Smooth muscle cell (in vitro differentiated cells): ENCODE data around the gene CACNA1H. TPM values are rescaled to one million over a fixed set of nuclear protein-coding genes. Genes with fewer than 3 reads are reported as not detected.

Experiments used
- DNase-seq: peaks from one replicate; lab custom pipeline; 2025; ENCODE audit not compliant: unreplicated experiment; lab: John Stamatoyannopoulos, UW
- H2AFZ ChIP-seq: fragments of 200-600 bp; sonication (generic); 2 replicates; pipeline ENCODE4 v1.6.0; 2016; ENCODE audit warnings: antibody characterized with exemption, low read depth, mild to moderate bottlenecking
- H3F3A ChIP-seq: fragments of 200-600 bp; sonication (generic); 2 replicates; pipeline ENCODE4 v1.6.0; 2017; ENCODE audit warnings: antibody characterized with exemption, low read depth
- H3K27ac ChIP-seq: fragments of 200-600 bp; sonication (generic); 2 replicates; pipeline ENCODE4 v1.5.1; 2016; ENCODE audit warnings: low read depth, mild to moderate bottlenecking
- H3K27me3 ChIP-seq: fragments of 200-600 bp; sonication (generic); 2 replicates; pipeline ENCODE4 v1.6.1; 2016; ENCODE audit warnings: low read depth, mild to moderate bottlenecking
- H3K36me3 ChIP-seq: fragments of 200-600 bp; sonication (generic); 2 replicates; pipeline ENCODE4 v1.5.1; 2016; ENCODE audit warnings: low read depth
- H3K4me1 ChIP-seq: fragments of 200-600 bp; sonication (generic); 2 replicates; pipeline ENCODE4 v1.5.1; 2016; ENCODE audit warnings: low read depth
- H3K4me2 ChIP-seq: fragments of 200-600 bp; sonication (generic); 2 replicates; pipeline ENCODE4 v1.6.0; 2016; ENCODE audit warnings: mild to moderate bottlenecking
- H3K4me3 ChIP-seq: fragments of 200-600 bp; sonication (generic); 2 replicates; pipeline ENCODE4 v1.5.1; 2016; ENCODE audit warnings: mild to moderate bottlenecking
- H3K79me2 ChIP-seq: fragments of 200-600 bp; sonication (generic); 2 replicates; pipeline ENCODE4 v1.6.0; 2016; ENCODE audit warnings: low read depth, mild to moderate bottlenecking
- H3K9ac ChIP-seq: fragments of 200-600 bp; sonication (generic); 2 replicates; pipeline ENCODE4 v1.6.0; 2016; ENCODE audit warnings: low read depth
- H3K9me3 ChIP-seq: fragments of 200-600 bp; sonication (generic); replicated peaks from 2 replicates; pipeline ENCODE4 v1.5.1; 2016; ENCODE audit warnings: low read depth
- H4K20me1 ChIP-seq: fragments of 200-600 bp; sonication (generic); 2 replicates; pipeline ENCODE4 v1.6.0; 2016; ENCODE audit warnings: low read depth
- WGBS: methylation state at CpG from one replicate; pipeline ENCODE4 v1.1.7; 2016; ENCODE audit warnings: low lambda C conversion rate; 5-methylcytosine and 5-hydroxymethylcytosine counted together
- polyA plus RNA-seq: library from polyadenylated mRNA; unstranded; fragments of >200 nt; fragmentation: Nextera tagmentation; extraction: Ambion mirVana; gene quantifications from 2 replicates; pipeline ENCODE4 v1.2.1, GENCODE V29; 2016
- total RNA-seq: library from RNA; depleted of rRNA; stranded (reverse); fragments of >200 nt; gene quantifications from 2 replicates; pipeline ENCODE4 v1.2.3, GENCODE V29; 2014
- TF ChIP-seq, protein P1 (sequence below): fragments of 200-600 bp; sonication (generic); IDR thresholded peaks from 2 replicates; pipeline ENCODE4 v1.5.1; 2017; ENCODE audit warnings: borderline replicate concordance, mild to moderate bottlenecking, antibody characterized with exemption; ENCODE audit not compliant: insufficient read depth, poor library complexity, severe bottlenecking

Gene CACNA1H
- total and polyA plus RNA-seq, 2 experiments from 2014 or later: 1.7 to 2.6 TPM

DNA sequence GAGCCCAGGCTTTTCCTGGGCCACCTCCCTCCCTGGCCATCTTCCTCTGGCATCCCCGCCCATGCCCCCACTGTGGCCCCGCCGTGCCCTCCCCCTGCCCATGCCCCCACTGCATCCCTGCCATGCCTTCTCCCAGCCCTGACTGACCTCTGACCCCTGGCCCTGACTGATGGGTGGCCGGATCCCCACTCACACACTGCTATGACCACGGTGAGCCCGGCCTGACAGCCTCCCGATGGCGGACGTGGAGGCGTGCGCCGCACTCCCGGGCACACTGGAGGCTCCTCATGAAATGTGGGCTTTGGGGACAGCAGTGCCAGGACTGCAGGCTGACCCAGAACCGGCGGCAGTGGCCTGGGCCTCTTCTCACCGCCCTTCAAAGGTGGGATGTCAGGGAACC is 46.2 kb upstream of the CACNA1H start:
- Histone ChIP-seq H3F3A (no peaks in the 10 kb centered on the region), H3K36me3 (no peaks in the 10 kb centered on the region), H3K79me2 (no peaks in the 10 kb centered on the region), H3K4me2 (no peak overlapping the region), H3K9ac (no peak overlapping the region), H3K27ac (no peak overlapping the region), H3K4me1 (peaks cover 5% of the 10 kb centered on the region), H4K20me1 (no peaks in the 10 kb centered on the region), H3K9me3 (no peaks in the 10 kb centered on the region), H3K27me3 (peaks cover 8% of the 10 kb centered on the region), H2AFZ (no peak overlapping the region), H3K4me3 (no peak overlapping the region)
- TF ChIP-seq, protein P1, sequence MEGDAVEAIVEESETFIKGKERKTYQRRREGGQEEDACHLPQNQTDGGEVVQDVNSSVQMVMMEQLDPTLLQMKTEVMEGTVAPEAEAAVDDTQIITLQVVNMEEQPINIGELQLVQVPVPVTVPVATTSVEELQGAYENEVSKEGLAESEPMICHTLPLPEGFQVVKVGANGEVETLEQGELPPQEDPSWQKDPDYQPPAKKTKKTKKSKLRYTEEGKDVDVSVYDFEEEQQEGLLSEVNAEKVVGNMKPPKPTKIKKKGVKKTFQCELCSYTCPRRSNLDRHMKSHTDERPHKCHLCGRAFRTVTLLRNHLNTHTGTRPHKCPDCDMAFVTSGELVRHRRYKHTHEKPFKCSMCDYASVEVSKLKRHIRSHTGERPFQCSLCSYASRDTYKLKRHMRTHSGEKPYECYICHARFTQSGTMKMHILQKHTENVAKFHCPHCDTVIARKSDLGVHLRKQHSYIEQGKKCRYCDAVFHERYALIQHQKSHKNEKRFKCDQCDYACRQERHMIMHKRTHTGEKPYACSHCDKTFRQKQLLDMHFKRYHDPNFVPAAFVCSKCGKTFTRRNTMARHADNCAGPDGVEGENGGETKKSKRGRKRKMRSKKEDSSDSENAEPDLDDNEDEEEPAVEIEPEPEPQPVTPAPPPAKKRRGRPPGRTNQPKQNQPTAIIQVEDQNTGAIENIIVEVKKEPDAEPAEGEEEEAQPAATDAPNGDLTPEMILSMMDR: no peak
- no peak for DNase-seq
- WGBS: 91% methylated on average over 9 of the region's 16 CpGs

DNA sequence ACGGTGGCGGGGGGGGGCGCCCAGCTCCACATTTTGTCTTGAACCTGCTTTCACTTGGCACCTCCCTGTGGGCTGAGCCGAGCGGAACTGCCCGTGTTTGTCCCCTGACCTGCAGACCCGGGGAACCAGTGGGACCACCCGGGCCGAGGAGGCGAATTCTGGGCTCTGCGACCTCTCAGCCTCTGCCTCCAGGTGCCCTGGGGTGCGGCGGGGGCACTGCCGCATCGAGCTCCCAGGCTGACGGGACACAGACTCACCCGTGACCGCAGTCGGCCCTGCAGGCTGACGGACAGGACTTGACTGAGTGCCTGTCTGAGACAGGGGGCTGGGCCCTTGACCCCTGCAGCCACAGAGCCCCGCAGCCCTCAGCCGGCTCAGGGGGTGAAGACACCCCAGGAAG is 45.8 kb upstream of the CACNA1H start:
- no peak overlapping the region for H3K9ac ChIP-seq
- no peaks in the 10 kb centered on the region for H3F3A ChIP-seq
- DNase-seq: no peak
- no peaks in the 10 kb centered on the region for H4K20me1 ChIP-seq
- H3K9me3 ChIP-seq: no peaks in the 10 kb centered on the region
- H3K4me2 ChIP-seq: no peak overlapping the region
- H3K27ac ChIP-seq: no peak overlapping the region
- H2AFZ ChIP-seq: no peak overlapping the region
- H3K36me3 ChIP-seq: no peaks in the 10 kb centered on the region
- H3K4me3 ChIP-seq: no peak overlapping the region
- peaks cover 8% of the 10 kb centered on the region for H3K27me3 ChIP-seq
- peaks cover 5% of the 10 kb centered on the region for H3K4me1 ChIP-seq
- TF ChIP-seq, protein P1: no peak
- H3K79me2 ChIP-seq: no peaks in the 10 kb centered on the region
- 84% methylated on average over 22 of the region's 22 CpGs for WGBS

DNA sequence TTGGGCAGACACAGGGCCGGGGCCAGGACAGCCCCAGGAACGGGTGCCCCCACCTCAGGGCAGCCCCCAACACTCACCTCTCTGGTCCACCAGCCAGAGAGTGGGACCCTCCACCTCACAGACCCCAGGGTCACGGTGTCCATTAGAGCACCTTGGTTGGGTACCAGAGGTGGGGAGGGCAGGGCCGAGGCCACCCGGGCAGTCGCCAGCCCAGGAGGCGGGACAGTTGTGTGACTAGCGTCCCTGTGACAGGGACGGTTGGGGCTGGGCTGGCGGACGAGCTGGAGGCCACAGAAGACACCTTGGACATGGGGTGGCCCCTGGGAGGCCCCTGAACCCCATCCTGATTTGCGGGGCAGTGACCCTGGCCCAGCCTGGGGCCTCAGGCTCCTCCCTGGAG is 45.2 kb upstream of the CACNA1H start:
- H3K9me3 ChIP-seq: no peaks in the 10 kb centered on the region
- no peaks in the 10 kb centered on the region for H3K79me2 ChIP-seq
- no peak overlapping the region for H3K9ac ChIP-seq
- H3K4me2 ChIP-seq: no peak overlapping the region
- H3K27ac ChIP-seq: no peak overlapping the region
- H3F3A ChIP-seq: no peaks in the 10 kb centered on the region
- H3K4me1 ChIP-seq: peaks cover 5% of the 10 kb centered on the region
- DNase-seq: no peak
- H4K20me1 ChIP-seq: no peaks in the 10 kb centered on the region
- H3K36me3 ChIP-seq: no peaks in the 10 kb centered on the region
- H2AFZ ChIP-seq: no peak overlapping the region
- WGBS: 89% methylated on average over 10 of the region's 12 CpGs
- TF ChIP-seq, protein P1: no peak
- no peak overlapping the region for H3K4me3 ChIP-seq
- H3K27me3 ChIP-seq: peaks cover 8% of the 10 kb centered on the region

DNA sequence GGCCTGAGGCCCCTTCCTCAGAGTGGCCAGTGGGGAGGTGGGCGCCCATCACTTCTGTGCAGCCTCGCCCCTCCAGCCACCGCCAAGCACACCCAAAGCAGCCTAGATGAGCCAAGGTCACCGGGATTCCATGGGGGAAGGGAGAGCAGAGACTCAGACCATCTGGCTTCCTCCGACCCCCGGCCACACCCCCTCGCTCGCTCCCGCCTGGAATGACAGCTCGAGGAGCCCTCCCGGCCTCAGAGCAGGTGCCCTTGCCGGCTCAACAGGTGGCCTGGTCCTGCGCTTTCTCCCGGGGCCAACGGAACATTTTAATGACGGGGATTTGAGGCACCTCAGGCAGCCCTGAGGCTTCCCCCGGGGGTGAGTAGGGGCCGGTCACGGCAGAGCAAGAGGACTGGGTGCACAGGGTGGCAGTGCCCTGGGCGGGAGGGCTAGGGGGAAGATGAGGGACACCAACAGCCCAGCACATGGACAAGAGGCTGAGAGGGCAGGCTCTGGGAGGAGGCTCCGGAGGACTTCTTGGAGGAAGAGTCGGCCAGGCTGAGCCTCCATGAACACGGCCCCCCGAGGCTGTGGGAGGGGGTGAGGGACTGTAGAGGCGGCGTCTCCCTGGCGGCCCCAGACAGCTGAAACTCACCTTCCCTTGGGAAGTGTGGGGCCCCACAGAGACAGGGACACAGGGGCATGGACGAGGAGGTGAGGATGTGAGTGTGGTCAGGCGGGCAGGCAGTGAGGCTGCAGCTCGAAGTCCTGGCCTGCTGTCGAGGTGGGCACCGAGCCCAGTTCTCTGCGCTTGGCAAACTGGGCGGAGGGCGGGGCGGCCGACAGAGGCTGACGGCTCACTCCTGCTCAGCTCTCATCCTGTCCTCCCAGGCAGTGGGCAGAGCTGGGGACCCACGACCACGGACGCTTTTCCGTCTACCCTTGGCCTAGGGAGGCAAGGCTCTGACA is 44.3 kb upstream of the CACNA1H start:
- H3K27me3 ChIP-seq: peaks cover 6% of the 10 kb centered on the region
- no peaks in the 10 kb centered on the region for H3K9me3 ChIP-seq
- H2AFZ ChIP-seq: no peak overlapping the region
- TF ChIP-seq, protein P1: no peak
- H4K20me1 ChIP-seq: no peaks in the 10 kb centered on the region
- H3K9ac ChIP-seq: no peak overlapping the region
- H3K4me1 ChIP-seq: no peaks in the 10 kb centered on the region
- no peak overlapping the region for H3K4me2 ChIP-seq
- WGBS: 77% methylated on average over 42 of the region's 42 CpGs
- no peak overlapping the region for H3K4me3 ChIP-seq
- no peak for DNase-seq
- H3K27ac ChIP-seq: no peak overlapping the region
- no peaks in the 10 kb centered on the region for H3K36me3 ChIP-seq
- no peaks in the 10 kb centered on the region for H3F3A ChIP-seq
- no peaks in the 10 kb centered on the region for H3K79me2 ChIP-seq
